Gastrocnemius medialis (tissue), 4 donors: ENCODE measurements around the gene CTBP2. TPM values are rescaled to one million over a fixed set of nuclear protein-coding genes. Genes with fewer than 3 reads are reported as not detected.
A peak's percentile ranks its signal among the peaks of the same experiment; 100 is the strongest.

Source experiments
- ATAC-seq, 2 donors: fragments of 150-250 bp; one replicate each; pipeline ENCODE4 v1.9.1; 2016
- DNase-seq, 2 donors: peaks; one replicate each; pipeline ENCODE4 v3.0.0-alpha.2; 2019
- H3K27ac ChIP-seq, 4 donors: fragments of 200-600 bp; sonication (generic); 1 replicate in 1 of 4; 2 replicates in 3 of 4; pipeline ENCODE4 v1.5.1; 2016 to 2018; ENCODE audit warnings: mild to moderate bottlenecking in 2 of 4, moderate library complexity in 1 of 4
- H3K27me3 ChIP-seq, 3 donors: fragments of 200-600 bp; sonication (generic) in 2 of 3; 1 replicate in 1 of 3; 2 replicates in 2 of 3; pipeline versions ENCODE4 v1.5.1 to v1.6.0; 2016 to 2019; ENCODE audit warnings: mild to moderate bottlenecking in 1 of 3, moderate library complexity in 1 of 3
- H3K36me3 ChIP-seq, 2 donors: fragments of 200-600 bp; sonication (generic) in 1 of 2; one replicate each; pipeline ENCODE4 v1.5.1; 2017 to 2018
- H3K4me1 ChIP-seq, 2 donors: fragments of 200-600 bp; sonication (generic) in 1 of 2; one replicate each; pipeline ENCODE4 v1.5.1; 2016 to 2017; ENCODE audit warnings: mild to moderate bottlenecking in 2 of 2
- H3K4me3 ChIP-seq, 4 donors: fragments of 200-600 bp; sonication (generic) in 3 of 4; 1 replicate in 1 of 4; 2 replicates in 3 of 4; pipeline ENCODE4 v1.5.1; 2016 to 2019; ENCODE audit warnings: mild to moderate bottlenecking in 2 of 4
- H3K9me3 ChIP-seq, 3 donors: fragments of 200-600 bp; sonication (generic) in 2 of 3; 1 replicate in 1 of 3; 2 replicates in 2 of 3; pipeline ENCODE4 v1.5.1; 2016 to 2019
- CTCF ChIP-seq, 5 experiments: fragments of 450-650 bp in 3 of 5; fragments of 200-600 bp in 2 of 5; sonication (generic) in 2 of 5; IDR thresholded peaks in 4 of 5; conservative IDR thresholded peaks in 1 of 5; 1 replicate in 4 of 5; 2 replicates in 1 of 5; pipeline ENCODE4 v1.5.1; 2016 to 2019; ENCODE audit warnings: antibody characterized with exemption in 5 of 5, mild to moderate bottlenecking in 3 of 5, moderate library complexity in 3 of 5
- POLR2A ChIP-seq, 2 donors: fragments of 450-650 bp; IDR thresholded peaks; one replicate each; pipeline ENCODE4 v1.6.1; 2017; ENCODE audit warnings: antibody characterized with exemption in 2 of 2, mild to moderate bottlenecking in 2 of 2, moderate library complexity in 2 of 2
- in situ Hi-C, 4 donors: fragments of 200-750 bp; cut with MboI; loops; one replicate each; pipeline versions ENCODE4 v1.15.0 to v1.8.0; 2017; ENCODE audit warnings: low sequenced_read_pairs in 4 of 4
- intact Hi-C: fragments of 100-400 bp; cut with DNase I; formaldehyde crosslinking; loops from one replicate; pipeline ENCODE4 v1.15.1; 2023; ENCODE audit warnings: low total_unique reads
- total RNA-seq, 4 donors: library from RNA; depleted of rRNA; stranded (reverse); fragments of >200 nt; gene quantifications; one replicate each; pipeline versions ENCODE4 v1.1.0 to v1.2.3, GENCODE V29; 2016

Gene CTBP2
- total RNA-seq, 4 donors from 2014 or later: 13.9 to 36.7 (median 21.1) TPM

DNA sequence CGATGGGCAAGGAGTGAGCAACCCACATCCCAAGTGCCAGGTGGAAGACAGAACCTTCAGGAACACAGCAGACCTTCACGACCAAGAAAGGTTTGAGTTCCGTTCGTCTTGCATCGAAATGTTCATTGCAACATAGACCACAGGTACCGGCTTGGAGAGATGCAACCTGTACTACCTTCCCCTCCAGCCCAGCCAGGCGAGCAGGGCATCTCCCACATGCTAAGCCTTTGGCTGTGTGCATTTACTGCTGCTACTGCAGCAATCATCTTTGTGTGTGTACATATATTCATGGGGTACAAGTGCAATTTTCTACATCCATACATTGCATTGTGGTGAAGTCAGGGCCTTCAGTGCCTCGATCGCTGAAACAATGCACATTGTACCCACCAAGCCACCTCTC, 58.8 kb downstream of the CTBP2 start:
- in situ Hi-C loops (no loop called here), intact Hi-C loops (no loop called here)
- H3K36me3 ChIP-seq: peaks cover 0 to 2% of the 10 kb centered on the region in 2 donors
- no peaks in the 10 kb centered on the region for H3K9me3 ChIP-seq
- DNase-seq: no peak
- no peak for TF ChIP-seq POLR2A (IDR thresholded peaks at IDR 0.05)
- TF ChIP-seq CTCF (IDR thresholded peaks at IDR 0.05 in 4 of 5, conservative IDR thresholded peaks at IDR 0.05 in 1 of 5): no peak
- H3K4me1 ChIP-seq: peaks cover 35 to 56% of the 10 kb centered on the region in 2 donors
- no peaks in the 10 kb centered on the region for H3K27me3 ChIP-seq
- no peak overlapping the region for H3K27ac ChIP-seq
- ATAC-seq: no peak
- no peak overlapping the region for H3K4me3 ChIP-seq

DNA sequence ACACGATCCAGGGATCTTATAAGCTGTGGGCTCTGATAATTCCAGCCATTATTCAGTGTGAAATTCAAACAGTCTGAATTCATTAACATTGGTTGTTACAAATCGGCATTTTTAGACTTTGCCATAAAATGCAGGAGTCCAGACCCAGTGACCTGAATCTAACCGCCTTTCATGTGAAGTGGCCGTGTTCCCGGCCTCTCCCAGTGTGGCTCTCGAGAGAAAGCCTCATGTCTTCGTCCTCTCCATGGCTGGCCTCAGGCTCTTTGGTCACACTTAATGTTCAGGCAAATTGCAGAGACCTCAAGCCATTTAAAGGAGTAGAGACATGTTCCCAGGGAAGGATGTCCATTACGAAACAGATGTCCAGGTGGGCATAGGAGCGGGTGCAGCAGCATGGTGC, 59.3 kb downstream of the CTBP2 start:
- Histone ChIP-seq H3K36me3 (no peaks in the 10 kb centered on the region), H3K4me3 (no peak overlapping the region), H3K4me1 (peaks cover 39 to 56% of the 10 kb centered on the region in 2 donors), H3K9me3 (no peaks in the 10 kb centered on the region), H3K27me3 (no peaks in the 10 kb centered on the region), H3K27ac (no peak overlapping the region)
- TF ChIP-seq CTCF (IDR thresholded peaks at IDR 0.05 in 4 of 5, conservative IDR thresholded peaks at IDR 0.05 in 1 of 5) (no peak), POLR2A (IDR thresholded peaks at IDR 0.05) (no peak)
- intact Hi-C loops: no loop called here
- DNase-seq: no peak
- ATAC-seq: no peak
- in situ Hi-C loops: no loop called here

DNA sequence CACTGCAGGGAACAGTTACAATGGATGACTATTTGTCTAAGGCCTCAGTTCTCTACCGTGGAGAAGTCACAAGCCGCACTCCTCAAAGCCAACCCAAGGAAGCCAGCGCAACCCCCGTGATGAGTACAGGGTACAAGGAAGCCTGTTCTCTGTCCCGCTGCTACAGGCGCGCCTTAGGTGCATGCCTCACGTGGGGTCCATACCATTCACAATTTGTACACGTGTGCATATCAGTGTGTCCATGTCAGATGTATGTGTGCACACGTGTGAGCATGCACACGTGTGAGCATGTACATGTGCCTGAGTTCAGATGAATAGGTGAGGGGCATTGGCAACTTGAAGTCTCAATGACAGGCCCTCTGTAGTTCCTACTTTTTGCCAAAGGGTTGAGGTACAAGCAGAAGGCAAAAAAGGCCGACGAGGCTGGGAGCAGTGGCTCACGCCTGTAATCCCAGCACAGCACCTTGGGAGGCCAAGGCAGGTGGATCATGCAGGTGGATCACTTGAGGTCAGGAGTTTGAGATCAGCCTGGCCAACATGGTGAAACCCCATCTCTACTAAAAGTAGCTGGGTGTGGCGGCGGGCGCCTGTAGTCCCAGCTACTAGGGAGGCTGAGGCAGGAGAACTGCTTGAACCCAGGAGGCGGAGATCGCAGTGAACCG, 62.8 kb downstream of the CTBP2 start:
- in situ Hi-C loops (no loop called here), intact Hi-C loops (no loop called here)
- Histone ChIP-seq H3K27me3 (no peaks in the 10 kb centered on the region), H3K36me3 (no peaks in the 10 kb centered on the region), H3K4me1 (peaks cover 52 to 54% of the 10 kb centered on the region in 2 donors), H3K9me3 (no peaks in the 10 kb centered on the region), H3K27ac (no peak overlapping the region), H3K4me3 (no peak overlapping the region)
- TF ChIP-seq POLR2A (IDR thresholded peaks at IDR 0.05): no peak
- TF ChIP-seq CTCF (IDR thresholded peaks at IDR 0.05 in 4 of 5, conservative IDR thresholded peaks at IDR 0.05 in 1 of 5): no peak
- no peak for ATAC-seq
- DNase-seq: no peak

DNA sequence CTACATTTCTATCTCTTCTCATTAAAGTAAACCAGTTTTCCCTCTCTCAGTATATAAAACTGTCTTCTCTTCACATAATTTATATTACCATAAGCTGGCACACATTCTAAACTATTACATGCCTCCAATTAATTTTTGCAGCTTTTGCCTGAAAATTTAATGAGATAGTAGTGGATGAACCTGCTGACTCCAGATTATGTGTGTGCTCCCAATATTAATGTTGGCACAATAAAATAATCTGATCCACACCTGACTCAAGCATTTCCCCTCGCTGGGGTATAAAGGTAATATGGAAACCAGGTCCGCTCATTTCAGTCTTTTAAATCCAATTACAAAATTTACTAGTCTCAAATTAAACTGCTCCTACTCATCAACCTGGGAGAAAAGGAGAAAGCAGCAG, 63.4 kb downstream of the CTBP2 start:
- H3K27ac ChIP-seq: no peak overlapping the region
- no peak for ATAC-seq
- H3K4me3 ChIP-seq: no peak overlapping the region
- intact Hi-C loops: no loop called here
- in situ Hi-C loops: no loop called here
- TF ChIP-seq POLR2A (IDR thresholded peaks at IDR 0.05): no peak
- no peak for TF ChIP-seq CTCF (IDR thresholded peaks at IDR 0.05 in 4 of 5, conservative IDR thresholded peaks at IDR 0.05 in 1 of 5)
- H3K36me3 ChIP-seq: no peaks in the 10 kb centered on the region
- H3K9me3 ChIP-seq: no peaks in the 10 kb centered on the region
- no peak for DNase-seq
- H3K27me3 ChIP-seq: no peaks in the 10 kb centered on the region
- H3K4me1 ChIP-seq: peaks cover 51 to 54% of the 10 kb centered on the region in 2 donors

DNA sequence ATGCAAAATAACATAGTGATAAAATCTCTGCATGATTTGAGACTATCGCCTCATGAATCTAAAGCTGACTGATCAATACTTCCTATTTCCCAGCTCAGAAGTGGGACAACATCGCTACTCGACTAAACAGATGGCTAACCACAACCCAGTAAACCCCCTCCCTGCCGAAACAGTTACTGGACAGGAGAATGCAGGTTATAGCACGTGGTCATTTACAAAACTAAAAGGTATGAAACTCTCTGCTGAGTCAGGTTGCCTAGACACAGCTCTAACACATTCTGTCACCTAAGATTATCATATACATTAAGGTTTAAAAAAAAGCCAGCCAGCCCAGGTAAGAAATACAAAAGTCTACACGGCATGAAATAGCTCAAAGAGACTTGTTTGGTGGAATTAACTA, 64.0 kb downstream of the CTBP2 start:
- in situ Hi-C loops: no loop called here
- Histone ChIP-seq H3K4me3 (no peak overlapping the region), H3K9me3 (no peaks in the 10 kb centered on the region), H3K27ac (peak overlapping the region in 2 of 4 donors; percentile 8 to 56), H3K27me3 (no peaks in the 10 kb centered on the region), H3K4me1 (peaks cover 57 to 59% of the 10 kb centered on the region in 2 donors), H3K36me3 (no peaks in the 10 kb centered on the region)
- no peak for TF ChIP-seq CTCF (IDR thresholded peaks at IDR 0.05 in 4 of 5, conservative IDR thresholded peaks at IDR 0.05 in 1 of 5)
- no peak for TF ChIP-seq POLR2A (IDR thresholded peaks at IDR 0.05)
- intact Hi-C loops: no loop called here
- no peak for DNase-seq
- no peak for ATAC-seq
